GM10847 (cell line): Measurements from ENCODE around the gene FGB.

ENCODE experiments used
- POLR2A ChIP-seq: IDR thresholded peaks from 2 replicates; pipeline ENCODE4 v1.6.1; 2011; ENCODE audit not compliant: insufficient read length; ENCODE audit errors: extremely low read depth

The FGB gene

DNA sequence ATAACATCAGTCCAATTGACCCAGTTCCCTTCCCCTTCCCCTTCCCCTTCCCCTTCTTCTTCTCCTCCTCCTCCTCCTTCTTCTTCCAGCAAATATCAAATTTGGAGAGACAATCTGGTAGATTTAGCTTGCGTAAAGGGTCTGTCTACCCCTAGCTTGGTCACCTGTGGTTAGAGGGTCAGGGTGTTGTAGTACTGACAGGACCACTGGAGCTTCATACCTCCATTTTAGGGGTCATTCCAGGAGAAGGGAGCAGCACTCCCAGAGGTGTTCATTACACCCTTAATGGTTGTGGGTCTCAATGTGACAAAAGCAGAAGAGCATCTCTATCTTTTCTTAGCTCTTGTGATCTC, 3.7 kb upstream of the FGB start:
- no peak for TF ChIP-seq POLR2A

DNA sequence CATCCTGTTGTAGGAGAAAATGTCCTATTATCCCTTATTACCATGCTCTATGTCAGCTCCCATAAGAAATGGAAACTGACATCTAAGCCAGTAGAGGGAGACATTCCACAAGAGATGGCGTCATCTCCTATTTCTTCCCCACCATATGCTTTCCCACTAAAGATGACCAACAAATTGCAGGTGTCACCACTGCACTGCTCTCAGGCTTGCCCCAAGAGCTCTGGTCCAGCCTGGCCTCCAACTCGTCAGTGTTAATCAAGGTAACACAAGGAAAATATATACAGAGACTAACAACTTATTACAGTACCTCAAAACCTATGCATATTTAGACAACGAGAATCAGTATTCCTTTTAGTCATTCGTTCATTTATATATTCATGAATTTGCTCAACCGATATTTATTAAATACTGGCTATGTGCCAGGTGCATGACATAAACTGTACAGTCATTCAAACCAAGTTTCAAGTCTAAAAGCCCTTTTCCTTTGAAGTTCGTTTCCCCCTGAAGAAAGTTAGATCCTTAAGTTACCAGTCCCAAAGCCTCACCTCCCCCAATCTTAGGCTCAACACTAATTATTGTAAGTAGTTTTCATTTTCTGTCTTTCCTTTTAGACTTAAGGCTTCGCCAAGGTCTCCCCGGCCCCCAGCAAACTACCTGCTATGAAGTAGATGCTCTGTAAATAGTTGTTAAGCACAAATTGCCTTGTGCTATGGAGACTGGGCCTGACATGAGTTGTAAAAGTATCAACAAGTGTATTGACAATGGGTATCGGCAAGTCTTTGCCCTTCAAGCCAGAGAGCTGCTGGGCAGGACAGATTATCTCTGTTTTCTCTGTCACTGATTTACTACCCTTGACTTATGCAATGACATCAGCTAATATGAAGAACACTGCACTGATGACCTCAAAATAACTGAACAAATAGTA, 3.1 kb upstream of the FGB start:
- no peak for TF ChIP-seq POLR2A

DNA sequence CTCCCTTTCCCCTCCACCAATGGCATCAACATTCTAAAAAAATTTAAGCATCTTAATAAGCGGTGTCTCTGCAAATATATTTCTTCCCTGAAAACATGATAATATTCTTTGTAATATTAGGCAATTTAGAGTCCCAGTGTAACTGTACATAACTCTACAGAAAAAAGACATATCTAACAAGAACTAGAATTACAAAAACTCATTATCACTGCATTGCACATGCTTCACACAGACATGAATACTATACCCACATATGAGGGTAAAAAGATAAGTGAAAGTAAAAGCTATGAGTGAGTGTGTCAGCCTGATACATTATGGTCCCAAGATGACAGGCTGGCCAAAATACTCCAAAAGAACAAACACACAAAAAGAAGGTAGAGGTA, 2.4 kb upstream of the FGB start:
- no peak for TF ChIP-seq POLR2A

DNA sequence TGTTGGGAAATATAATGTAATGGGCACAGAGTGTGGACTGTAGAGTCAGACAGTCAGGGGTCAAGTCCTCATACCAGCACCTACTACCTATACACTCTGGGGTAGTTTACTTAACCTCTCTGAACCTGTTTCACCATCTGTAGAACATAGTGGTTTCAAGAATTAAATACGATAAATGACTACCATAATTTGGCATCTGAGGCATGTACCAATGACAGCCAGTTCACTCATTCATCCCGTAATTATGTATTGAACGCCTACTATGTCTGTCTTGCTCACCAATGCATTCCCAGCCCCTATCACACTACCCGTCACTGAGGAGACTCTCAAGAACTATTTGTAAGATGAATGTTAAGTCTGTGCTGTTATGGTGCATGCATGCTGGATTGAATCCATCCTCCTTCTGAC, 2.0 kb upstream of the FGB start:
- no peak for TF ChIP-seq POLR2A

DNA sequence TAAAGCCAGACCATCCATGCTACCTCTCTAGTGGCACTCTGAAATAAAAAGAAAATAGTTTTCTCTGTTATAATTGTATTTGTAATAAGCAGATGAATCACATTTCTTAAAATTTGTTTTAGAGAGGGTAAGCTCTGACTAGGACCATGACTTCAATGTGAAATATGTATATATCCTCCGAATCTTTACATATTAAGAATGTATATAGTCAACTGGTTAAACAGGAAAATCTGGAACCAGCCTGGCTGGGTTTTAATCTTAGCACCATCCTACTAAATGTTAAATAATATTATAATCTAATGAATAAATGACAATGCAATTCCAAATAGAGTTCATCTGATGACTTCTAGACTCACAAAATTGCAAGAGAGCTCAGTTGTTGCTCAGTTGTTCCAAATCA, 1.5 kb downstream of the FGB start:
- no peak for TF ChIP-seq POLR2A

DNA sequence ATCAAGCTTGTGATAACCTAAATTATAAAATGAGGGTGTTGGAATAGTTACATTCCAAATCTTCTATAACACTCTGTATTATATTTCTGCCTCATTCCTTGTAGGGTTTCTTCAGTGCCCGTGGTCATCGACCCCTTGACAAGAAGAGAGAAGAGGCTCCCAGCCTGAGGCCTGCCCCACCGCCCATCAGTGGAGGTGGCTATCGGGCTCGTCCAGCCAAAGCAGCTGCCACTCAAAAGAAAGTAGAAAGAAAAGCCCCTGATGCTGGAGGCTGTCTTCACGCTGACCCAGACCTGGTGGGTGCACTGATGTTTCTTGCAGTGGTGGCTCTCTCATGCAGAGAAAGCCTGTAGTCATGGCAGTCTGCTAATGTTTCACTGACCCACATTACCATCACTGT, 2.9 kb downstream of the FGB start:
- TF ChIP-seq POLR2A: no peak

DNA sequence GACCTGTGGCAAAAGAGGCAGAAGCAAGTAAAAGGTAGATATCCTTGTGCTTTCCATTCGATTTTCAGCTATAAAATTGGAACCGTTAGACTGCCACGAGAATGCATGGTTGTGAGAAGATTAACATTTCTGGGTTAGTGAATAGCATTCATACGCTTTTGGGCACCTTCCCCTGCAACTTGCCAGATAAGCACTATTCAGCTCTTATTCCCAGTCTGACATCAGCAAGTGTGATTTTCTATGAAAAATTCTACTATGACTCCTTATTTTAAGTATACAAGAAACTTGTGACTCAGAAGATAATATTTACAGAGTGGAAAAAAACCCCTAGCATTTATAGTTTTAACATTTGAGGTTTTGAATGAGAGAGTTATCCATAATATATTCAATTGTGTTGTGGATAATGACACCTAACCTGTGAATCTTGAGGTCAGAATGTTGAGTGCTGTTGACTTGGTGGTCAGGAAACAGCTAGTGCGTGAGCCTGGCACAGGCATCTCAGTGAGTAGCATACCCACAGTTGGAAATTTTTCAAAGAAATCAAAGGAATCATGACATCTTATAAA, 3.9 kb downstream of the FGB start:
- no peak for TF ChIP-seq POLR2A

DNA sequence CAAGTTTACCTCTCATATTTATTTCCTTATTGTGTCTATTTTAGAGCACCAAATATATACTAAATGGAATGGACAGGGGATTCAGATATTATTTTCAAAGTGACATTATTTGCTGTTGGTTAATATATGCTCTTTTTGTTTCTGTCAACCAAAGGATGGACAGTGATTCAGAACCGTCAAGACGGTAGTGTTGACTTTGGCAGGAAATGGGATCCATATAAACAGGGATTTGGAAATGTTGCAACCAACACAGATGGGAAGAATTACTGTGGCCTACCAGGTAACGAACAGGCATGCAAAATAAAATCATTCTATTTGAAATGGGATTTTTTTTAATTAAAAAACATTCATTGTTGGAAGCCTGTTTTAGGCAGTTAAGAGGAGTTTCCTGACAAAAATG, 6.2 kb downstream of the FGB start:
- no peak for TF ChIP-seq POLR2A

DNA sequence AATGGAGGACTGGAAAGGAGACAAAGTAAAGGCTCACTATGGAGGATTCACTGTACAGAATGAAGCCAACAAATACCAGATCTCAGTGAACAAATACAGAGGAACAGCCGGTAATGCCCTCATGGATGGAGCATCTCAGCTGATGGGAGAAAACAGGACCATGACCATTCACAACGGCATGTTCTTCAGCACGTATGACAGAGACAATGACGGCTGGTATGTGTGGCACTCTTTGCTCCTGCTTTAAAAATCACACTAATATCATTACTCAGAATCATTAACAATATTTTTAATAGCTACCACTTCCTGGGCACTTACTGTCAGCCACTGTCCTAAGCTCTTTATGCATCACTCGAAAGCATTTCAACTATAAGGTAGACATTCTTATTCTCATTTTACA, 6.8 kb downstream of the FGB start:
- TF ChIP-seq POLR2A: no peak

DNA sequence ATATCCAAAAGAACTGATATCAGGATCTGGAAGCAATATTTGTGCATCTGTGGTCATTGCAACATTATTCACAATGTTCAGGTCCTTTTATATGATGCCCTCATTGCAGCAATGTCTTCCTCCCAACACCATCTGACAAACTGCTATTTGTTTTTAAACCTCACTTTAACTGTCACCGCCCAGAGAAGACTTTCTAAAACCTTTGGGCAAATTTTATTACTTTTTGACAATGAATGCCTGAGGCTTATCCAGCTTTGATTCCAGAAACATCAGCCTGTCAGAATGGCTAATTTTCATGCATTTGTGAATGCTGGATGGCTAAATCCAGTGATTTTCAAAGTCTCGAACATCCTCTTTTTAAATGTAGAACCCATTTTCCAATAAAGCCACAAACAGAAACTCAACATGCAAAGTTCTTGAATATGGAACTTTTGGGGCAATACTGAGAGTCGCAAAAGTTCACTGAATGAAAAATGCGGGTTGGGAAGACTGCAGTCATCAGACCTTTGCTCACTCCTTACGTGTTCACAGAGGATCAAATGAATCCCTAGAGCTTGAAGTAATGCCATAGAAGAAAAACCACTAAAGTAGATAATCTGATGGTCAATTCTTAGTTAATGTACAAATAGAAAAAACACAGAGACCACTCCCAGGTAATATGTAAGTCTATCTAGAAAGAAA, 10.5 kb downstream of the FGB start:
- TF ChIP-seq POLR2A: no peak

DNA sequence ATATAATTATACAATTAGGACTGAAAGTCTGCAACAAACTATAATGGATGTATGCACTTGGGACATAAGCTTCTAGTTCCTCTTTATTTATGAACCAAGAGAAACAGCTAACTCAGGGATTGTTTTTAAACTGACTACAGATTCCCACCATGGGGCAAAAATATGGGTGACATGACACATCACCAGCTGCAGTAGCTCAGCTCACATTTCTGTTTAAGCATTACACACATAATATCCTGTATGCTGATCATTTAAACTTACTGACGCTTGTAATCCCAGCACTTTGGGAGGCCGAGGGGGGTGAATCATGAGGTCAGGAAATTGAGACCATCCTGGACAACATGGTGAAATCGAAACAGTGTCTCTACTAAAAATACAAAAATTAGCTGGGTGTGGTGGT, 11.5 kb downstream of the FGB start:
- TF ChIP-seq POLR2A: no peak

DNA sequence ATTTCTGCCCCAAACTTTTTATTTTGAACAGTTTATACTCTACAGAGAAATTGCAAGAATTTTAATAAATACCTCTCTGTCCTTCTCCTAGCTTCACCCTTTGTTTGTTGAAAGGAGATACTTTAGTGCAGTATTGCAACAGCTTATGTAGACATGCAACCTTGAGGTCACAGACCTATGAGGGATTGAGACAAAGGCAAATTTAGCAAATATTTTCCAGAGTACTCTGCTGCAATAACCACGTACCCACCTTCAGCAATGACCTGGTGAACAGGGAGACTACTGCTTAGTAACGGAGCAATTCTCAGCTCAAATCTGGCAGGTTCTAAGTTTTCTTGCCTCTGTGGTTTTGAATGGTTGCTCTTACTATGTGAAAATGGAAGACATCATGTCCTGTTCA, 14.5 kb downstream of the FGB start:
- no peak for TF ChIP-seq POLR2A

DNA sequence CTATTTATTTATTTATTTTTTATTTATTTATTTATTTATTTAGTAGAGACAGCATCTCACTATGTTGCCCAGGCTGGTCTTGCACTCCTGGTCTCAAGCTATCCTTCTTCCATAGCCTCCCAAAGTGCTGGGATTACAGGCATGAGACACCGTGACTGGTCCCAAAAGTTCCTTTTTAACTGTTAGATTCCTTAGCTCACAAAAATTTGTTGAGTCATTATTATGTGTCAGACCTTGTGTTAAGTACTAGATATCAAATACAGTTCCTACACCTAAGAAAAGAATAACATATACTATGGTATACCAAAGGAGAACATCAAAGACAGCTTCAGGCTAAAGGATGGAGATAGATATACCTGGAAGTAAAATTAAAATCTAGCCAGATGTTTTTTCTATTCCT, 16.1 kb downstream of the FGB start:
- no peak for TF ChIP-seq POLR2A

DNA sequence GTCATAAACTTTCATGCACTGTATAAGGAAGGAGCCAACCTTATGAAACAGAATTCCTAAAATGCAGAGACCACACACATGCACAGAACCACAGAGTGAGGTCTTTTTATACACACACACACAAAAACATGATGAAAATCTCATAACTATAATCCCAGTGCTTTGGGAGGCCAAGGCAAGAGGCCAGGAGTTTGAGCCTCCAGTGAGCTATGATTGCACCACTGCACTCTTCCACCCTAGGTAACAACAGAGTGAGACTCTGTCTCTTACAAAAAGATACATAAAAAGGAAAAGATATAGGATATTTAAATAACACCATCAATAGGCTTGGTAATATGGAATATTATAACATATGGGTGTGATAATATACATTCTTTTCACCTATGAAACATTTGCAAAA, 17.1 kb downstream of the FGB start:
- TF ChIP-seq POLR2A: no peak

DNA sequence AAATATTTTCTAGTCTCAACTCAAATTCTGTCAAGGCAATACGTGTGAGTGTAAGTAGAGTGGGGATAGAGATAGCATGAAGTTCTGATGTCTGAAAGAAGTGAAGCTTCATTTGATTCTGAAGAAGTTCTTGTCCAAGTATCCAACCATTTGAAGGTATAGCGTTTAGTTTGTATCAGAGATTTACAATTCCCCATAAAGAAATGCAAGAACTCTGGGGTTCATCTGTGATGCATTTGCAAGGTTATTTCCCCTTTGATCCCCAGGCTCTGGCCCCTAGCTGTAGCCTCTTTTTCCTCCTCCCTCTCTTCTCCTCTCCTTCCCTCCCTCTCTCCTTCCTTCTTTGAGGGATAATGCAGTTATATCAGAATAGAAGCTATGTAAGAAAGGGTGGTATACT, 19.9 kb downstream of the FGB start:
- no peak for TF ChIP-seq POLR2A

DNA sequence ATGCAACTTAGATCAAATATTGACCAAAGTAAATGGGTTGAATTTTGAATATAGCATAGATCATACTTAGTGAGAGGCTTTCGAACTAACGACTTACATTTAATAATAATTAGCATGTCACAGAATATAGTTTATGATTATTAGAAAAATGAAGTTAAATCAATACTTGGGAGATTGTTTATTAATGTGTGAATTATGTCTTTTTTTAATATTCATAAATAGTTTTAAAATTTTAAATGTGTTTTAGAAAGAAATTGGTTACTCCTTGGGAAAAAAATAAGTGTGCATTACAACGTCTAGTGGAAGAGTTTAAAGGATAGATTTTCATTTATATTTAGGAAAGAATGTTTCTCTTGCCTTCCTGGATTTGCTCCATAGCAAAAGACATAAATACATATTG, 20.4 kb downstream of the FGB start:
- TF ChIP-seq POLR2A: no peak

DNA sequence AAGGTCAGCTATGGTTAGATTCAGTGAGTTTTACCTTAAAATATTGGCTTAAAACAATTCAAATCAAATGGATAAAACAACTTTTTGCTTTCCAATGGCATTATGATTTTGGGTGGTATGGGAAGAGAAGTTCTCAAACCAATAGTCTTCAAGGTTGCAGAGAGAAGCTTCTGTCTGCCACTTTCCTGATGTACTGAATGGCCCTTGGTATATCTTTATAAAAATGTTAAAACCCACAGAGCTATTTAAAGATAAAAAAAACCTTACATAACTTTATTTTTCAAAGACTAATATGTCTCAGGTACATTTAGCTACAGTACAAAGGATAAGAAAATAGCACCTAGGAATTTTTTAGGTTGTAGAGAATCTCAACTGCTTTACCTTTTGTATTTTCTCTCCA, 20.9 kb downstream of the FGB start:
- TF ChIP-seq POLR2A: no peak

DNA sequence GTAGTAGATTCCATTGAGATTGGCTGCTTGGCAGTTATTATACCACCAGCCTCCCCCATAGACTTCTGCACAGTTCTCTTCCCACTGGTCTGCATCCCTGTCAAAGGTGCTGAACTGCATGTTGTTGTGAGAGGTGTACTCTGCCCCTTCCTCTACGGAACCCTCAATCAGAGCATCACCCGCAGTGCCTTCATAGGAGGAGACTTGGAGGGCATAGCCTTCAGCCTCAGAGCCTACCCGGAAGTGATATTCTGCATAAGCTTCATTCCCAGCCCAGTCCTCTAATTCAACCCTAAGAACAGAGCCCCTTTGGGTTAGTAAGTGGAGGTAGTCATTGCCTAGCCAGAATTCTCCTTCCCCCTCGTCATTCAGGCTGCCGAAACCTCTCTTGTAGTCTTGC, 21.4 kb downstream of the FGB start:
- no peak for TF ChIP-seq POLR2A
